Endometrial microvascular endothelial cells (primary cell): ENCODE data around the gene CCDC28A. TPM values are rescaled to one million over a fixed set of nuclear protein-coding genes. Genes with fewer than 3 reads are reported as not detected.
"Not testable (repeated sequence)": the region's sequence is repeated elsewhere in the genome, so short reads cannot be mapped to it uniquely, and the experiment has no call there.

Experiments
- in situ Hi-C: cut with HindIII; loops from 2 replicates; pipeline ENCODE4 v1.10.0; 2017; ENCODE audit warnings: low sequenced_read_pairs, low pct_unique_long_range_greater_than_20kb; ENCODE audit errors: inconsistent ontology term
- total RNA-seq: library from RNA; depleted of rRNA; stranded (reverse); fragments of >200 nt; gene quantifications from one replicate; pipeline ENCODE4 v1.2.3, GENCODE V29; 2015; ENCODE audit errors: inconsistent ontology term

The CCDC28A gene
- total RNA-seq: 24.3 TPM

GRCh38 chr6:138773177-138774091, at the start of gene CCDC28A:
TSS of gene CCDC28A (plus strand) at chr6:138773769. CDS start at chr6:138776121, 2,352 bp downstream.
- in situ Hi-C loops: no loop called here

GRCh38 chr6:138724015-138724414, 49.6 kb upstream of the CCDC28A start:
- in situ Hi-C loops: no loop called here

- in situ Hi-C loops: no loop called here
Observed at GRCh38 chr6:138726066-138726756, 47.4 kb upstream of the CCDC28A start.

GRCh38 chr6:138726757-138727097, 46.8 kb upstream of the CCDC28A start:
- in situ Hi-C loops: no loop called here

GRCh38 chr6:138727182-138727581, 46.4 kb upstream of the CCDC28A start:
- in situ Hi-C loops: no loop called here

- in situ Hi-C loops: no loop called here
Observed at GRCh38 chr6:138728662-138729061, 44.9 kb upstream of the CCDC28A start.

GRCh38 chr6:138730037-138730436, 43.5 kb upstream of the CCDC28A start:
- in situ Hi-C loops: not testable (repeated sequence)

- in situ Hi-C loops: no loop called here
Observed at GRCh38 chr6:138734585-138734984, 39.0 kb upstream of the CCDC28A start.

GRCh38 chr6:138736640-138737039, 36.9 kb upstream of the CCDC28A start:
- in situ Hi-C loops: no loop called here

GRCh38 chr6:138752017-138752416, 21.6 kb upstream of the CCDC28A start:
- in situ Hi-C loops: no loop called here

- in situ Hi-C loops: no loop called here
Observed at GRCh38 chr6:138757136-138757535, 16.4 kb upstream of the CCDC28A start.

- in situ Hi-C loops: no loop called here
Observed at GRCh38 chr6:138765896-138766655, 7.5 kb upstream of the CCDC28A start.

- in situ Hi-C loops: no loop called here
Observed at GRCh38 chr6:138769102-138769676, 4.4 kb upstream of the CCDC28A start.

GRCh38 chr6:138772596-138773176, 883 bp upstream of the CCDC28A start:
- in situ Hi-C loops: no loop called here

GRCh38 chr6:138774370-138774769, 801 bp downstream of the CCDC28A start:
- in situ Hi-C loops: no loop called here

- in situ Hi-C loops: no loop called here
Observed at GRCh38 chr6:138776659-138777058, 3.1 kb downstream of the CCDC28A start.

- in situ Hi-C loops: no loop called here
Observed at GRCh38 chr6:138778331-138778730, 4.8 kb downstream of the CCDC28A start.

GRCh38 chr6:138782243-138782642, 8.7 kb downstream of the CCDC28A start:
- in situ Hi-C loops: no loop called here

- in situ Hi-C loops: no loop called here
Observed at GRCh38 chr6:138785079-138785478, 11.5 kb downstream of the CCDC28A start.
